Stimulated activated CD8-positive, alpha-beta memory T cell treated with anti-CD3 and anti-CD28 coated beads, Interleukin-2, amount 100 ng/mL, for 48 hours (primary cell): Measurements from ENCODE around the gene GRIK1.

Source experiments
- DNase-seq, 2 donors: peaks; one replicate each; pipeline ENCODE4 v3.0.0-alpha.2; 2020; ENCODE audit warnings: low read depth in 2 of 2

The GRIK1 gene

GRCh38 chr21:29786496-29787360 is 153.1 kb downstream of the GRIK1 start:
- DNase-seq = no peak

- DNase-seq = no peak
Measured at GRCh38 chr21:29777160-29777559, 162.6 kb downstream of the GRIK1 start.

GRCh38 chr21:29775462-29775861 is 164.3 kb downstream of the GRIK1 start:
- DNase-seq = no peak

- no peak for DNase-seq
Measured at GRCh38 chr21:29771491-29772066, 168.2 kb downstream of the GRIK1 start.

GRCh38 chr21:29763674-29764073 is 176.1 kb downstream of the GRIK1 start:
- DNase-seq = no peak

GRCh38 chr21:29762570-29763082 is 177.2 kb downstream of the GRIK1 start:
- DNase-seq = no peak

GRCh38 chr21:29753216-29753615 is 186.6 kb downstream of the GRIK1 start:
- DNase-seq = no peak

GRCh38 chr21:29751473-29752185 is 188.2 kb downstream of the GRIK1 start:
- no peak for DNase-seq

GRCh38 chr21:29749957-29750356 is 189.8 kb downstream of the GRIK1 start:
- no peak for DNase-seq

- no peak for DNase-seq
Measured at GRCh38 chr21:29749223-29749622, 190.6 kb downstream of the GRIK1 start.

GRCh38 chr21:29748391-29749167 is 191.2 kb downstream of the GRIK1 start:
- no peak for DNase-seq

- DNase-seq = no peak
Measured at GRCh38 chr21:29741761-29742160, 198.0 kb downstream of the GRIK1 start.

- DNase-seq = no peak
Measured at GRCh38 chr21:29739176-29739575, 200.6 kb downstream of the GRIK1 start.

GRCh38 chr21:29738730-29739129 is 201.1 kb downstream of the GRIK1 start:
- no peak for DNase-seq

- no peak for DNase-seq
Measured at GRCh38 chr21:29737186-29737585, 202.6 kb downstream of the GRIK1 start.

GRCh38 chr21:29730281-29730680 is 209.5 kb downstream of the GRIK1 start:
- DNase-seq = no peak

- no peak for DNase-seq
Measured at GRCh38 chr21:29726044-29726443, 213.8 kb downstream of the GRIK1 start.

GRCh38 chr21:29725025-29725736 is 214.6 kb downstream of the GRIK1 start:
- no peak for DNase-seq

GRCh38 chr21:29721964-29722363 is 217.8 kb downstream of the GRIK1 start:
- no peak for DNase-seq

- no peak for DNase-seq
Measured at GRCh38 chr21:29721221-29721620, 218.6 kb downstream of the GRIK1 start.

- DNase-seq = no peak
Measured at GRCh38 chr21:29719521-29719920, 220.3 kb downstream of the GRIK1 start.
